Measurements from ENCODE around the gene MYNN. TPM values are rescaled to one million over a fixed set of nuclear protein-coding genes. Genes with fewer than 3 reads are reported as not detected.

Gene MYNN
- total and polyA plus RNA-seq, 8 donors = 4.0 to 9.1 (median 6.7) TPM

DNA sequence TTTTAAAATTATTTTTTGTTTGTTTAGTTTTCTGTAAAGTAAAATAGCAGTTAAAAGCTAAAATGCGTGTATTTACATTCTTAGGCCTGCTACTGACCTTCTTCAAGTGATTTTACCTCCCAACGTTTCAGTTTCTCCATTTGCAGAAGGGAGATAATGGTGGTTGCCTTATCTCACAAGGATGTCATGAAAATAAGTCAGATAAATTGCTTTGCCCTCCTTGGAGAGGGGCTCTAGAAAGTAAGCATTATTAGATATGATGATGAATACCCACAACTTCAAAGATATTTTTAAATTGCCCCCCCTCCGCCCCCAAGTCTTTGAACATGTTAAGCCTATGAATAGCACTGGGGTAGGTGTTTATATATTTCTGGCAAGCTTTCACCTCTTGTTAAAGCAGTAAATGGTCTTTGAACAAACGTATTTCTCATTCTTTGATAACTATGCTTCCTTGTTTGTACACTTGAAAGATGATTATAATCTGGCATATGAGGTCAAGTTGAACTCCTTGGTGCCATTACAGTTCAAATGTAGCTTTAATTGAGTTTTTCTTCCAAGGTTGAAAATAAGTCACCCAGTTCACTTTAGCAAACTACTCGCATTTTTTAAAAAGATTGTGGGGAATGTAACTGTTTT, 14.7 kb upstream of the MYNN start:
- TF ChIP-seq, protein P1, sequence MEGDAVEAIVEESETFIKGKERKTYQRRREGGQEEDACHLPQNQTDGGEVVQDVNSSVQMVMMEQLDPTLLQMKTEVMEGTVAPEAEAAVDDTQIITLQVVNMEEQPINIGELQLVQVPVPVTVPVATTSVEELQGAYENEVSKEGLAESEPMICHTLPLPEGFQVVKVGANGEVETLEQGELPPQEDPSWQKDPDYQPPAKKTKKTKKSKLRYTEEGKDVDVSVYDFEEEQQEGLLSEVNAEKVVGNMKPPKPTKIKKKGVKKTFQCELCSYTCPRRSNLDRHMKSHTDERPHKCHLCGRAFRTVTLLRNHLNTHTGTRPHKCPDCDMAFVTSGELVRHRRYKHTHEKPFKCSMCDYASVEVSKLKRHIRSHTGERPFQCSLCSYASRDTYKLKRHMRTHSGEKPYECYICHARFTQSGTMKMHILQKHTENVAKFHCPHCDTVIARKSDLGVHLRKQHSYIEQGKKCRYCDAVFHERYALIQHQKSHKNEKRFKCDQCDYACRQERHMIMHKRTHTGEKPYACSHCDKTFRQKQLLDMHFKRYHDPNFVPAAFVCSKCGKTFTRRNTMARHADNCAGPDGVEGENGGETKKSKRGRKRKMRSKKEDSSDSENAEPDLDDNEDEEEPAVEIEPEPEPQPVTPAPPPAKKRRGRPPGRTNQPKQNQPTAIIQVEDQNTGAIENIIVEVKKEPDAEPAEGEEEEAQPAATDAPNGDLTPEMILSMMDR (IDR thresholded peaks at IDR 0.05) = no peak
- Histone ChIP-seq H3K27me3 (no peaks in the 10 kb centered on the region), H3K9me3 (no peaks in the 10 kb centered on the region), H3K4me3 (no peak overlapping the region), H3K27ac (no peak overlapping the region), H3K36me3 (no peaks in the 10 kb centered on the region), H3K4me1 (no peaks in the 10 kb centered on the region)
- DNase-seq (no peak), ATAC-seq (no peak), FAIRE-seq (no peak)
- intact Hi-C loops (cut with DNase I) = no loop called here
- 48% methylated on average over 5 of the region's 5 CpGs for WGBS, 2 donors

DNA sequence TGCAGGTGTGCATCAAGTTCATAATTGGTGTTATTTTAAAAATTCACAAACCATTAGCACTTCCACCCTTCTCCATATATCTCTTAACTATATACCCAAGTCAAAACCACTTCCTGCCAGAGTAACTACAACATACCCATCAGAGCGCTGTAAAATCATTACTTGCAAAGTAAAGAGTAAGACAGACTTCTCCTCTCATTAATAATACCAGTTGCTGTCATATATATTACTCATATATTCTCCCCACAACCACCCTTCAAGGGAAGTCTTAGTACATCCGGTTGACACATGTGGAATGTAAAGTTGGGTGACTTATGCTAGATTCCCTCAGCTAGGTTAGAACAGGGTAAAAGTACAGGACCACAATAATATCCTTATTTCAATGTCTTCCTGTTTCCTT, 13.9 kb upstream of the MYNN start:
- Histone ChIP-seq H3K4me1 (no peaks in the 10 kb centered on the region), H3K36me3 (no peaks in the 10 kb centered on the region), H3K9me3 (no peaks in the 10 kb centered on the region), H3K27ac (no peak overlapping the region), H3K4me3 (no peak overlapping the region), H3K27me3 (no peaks in the 10 kb centered on the region)
- WGBS, 2 donors = 91% methylated on average over 2 of the region's 2 CpGs
- intact Hi-C loops (cut with DNase I) = no loop called here
- TF ChIP-seq, protein P1 (IDR thresholded peaks at IDR 0.05) = no peak
- FAIRE-seq (no peak), ATAC-seq (no peak), DNase-seq (no peak)

GRCh38 chr3:169760479-169760878, 12.7 kb upstream of the MYNN start:
- no peak for ATAC-seq
- H3K4me3 ChIP-seq = no peak overlapping the region
- H3K4me1 ChIP-seq = no peaks in the 10 kb centered on the region
- FAIRE-seq = no peak
- no peaks in the 10 kb centered on the region for H3K27me3 ChIP-seq
- H3K36me3 ChIP-seq = no peaks in the 10 kb centered on the region
- intact Hi-C loops (cut with DNase I) = no loop called here
- DNase-seq = no peak
- TF ChIP-seq, protein P1 (IDR thresholded peaks at IDR 0.05) = no peak
- H3K27ac ChIP-seq = no peak overlapping the region
- no peaks in the 10 kb centered on the region for H3K9me3 ChIP-seq
- WGBS, 2 donors = 76 to 81% methylated on average over 4 of the region's 4 CpGs

- Histone ChIP-seq H3K9me3 (no peaks in the 10 kb centered on the region), H3K4me1 (no peaks in the 10 kb centered on the region), H3K4me3 (peak overlapping the region; percentile 52 to 84 (median 65)), H3K27me3 (no peaks in the 10 kb centered on the region), H3K36me3 (no peaks in the 10 kb centered on the region), H3K27ac (peak overlapping the region; percentile 73 to 94 (median 92))
- WGBS, 2 donors = 1 to 2% methylated on average over 46 of the region's 46 CpGs
- peak; percentile 22 to 81 (median 58) for DNase-seq
- ATAC-seq = peak; percentile 52 to 70 (median 61)
- TF ChIP-seq, protein P1 (IDR thresholded peaks at IDR 0.05) = no peak
- intact Hi-C loops (cut with DNase I) = no loop called here
- no peak for FAIRE-seq
Observed at GRCh38 chr3:169764312-169764881, 8.8 kb upstream of the MYNN start.
